Lower lobe of right lung (tissue), 2 donors: ENCODE data around the gene UNC13A. TPM values are rescaled to one million over a fixed set of nuclear protein-coding genes. Genes with fewer than 3 reads are reported as not detected.

Experiments
- ATAC-seq, 2 donors: fragments of 200-7000 bp; cut with Tn5 transposase; one replicate each; pipeline ENCODE4 v1.9.1; 2020 to 2022; ENCODE audit warnings: mild to moderate bottlenecking in 2 of 2, moderate library complexity in 2 of 2
- DNase-seq: peaks from one replicate; pipeline ENCODE4 v3.0.0-alpha.2; 2020
- H3K27ac ChIP-seq: fragments of 200-600 bp; one replicate; pipeline ENCODE4 v1.8.0; 2022
- H3K27me3 ChIP-seq: fragments of 200-600 bp; one replicate; pipeline ENCODE4 v1.8.0; 2022; ENCODE audit warnings: low read depth
- H3K36me3 ChIP-seq: fragments of 200-600 bp; one replicate; pipeline ENCODE4 v1.8.0; 2022; ENCODE audit warnings: mild to moderate bottlenecking
- H3K4me1 ChIP-seq: fragments of 200-600 bp; one replicate; pipeline ENCODE4 v1.8.0; 2022
- H3K4me3 ChIP-seq: fragments of 200-600 bp; one replicate; pipeline ENCODE4 v1.8.0; 2022; ENCODE audit warnings: mild to moderate bottlenecking
- H3K9me3 ChIP-seq: fragments of 200-600 bp; one replicate; pipeline ENCODE4 v1.8.0; 2022
- CTCF ChIP-seq: fragments of 200-600 bp; IDR thresholded peaks from one replicate; pipeline ENCODE4 v1.8.0; 2022; ENCODE audit warnings: antibody characterized with exemption, mild to moderate bottlenecking
- intact Hi-C: fragments of 100-400 bp; cut with DNase I; formaldehyde crosslinking; loops from one replicate; pipeline ENCODE4 v1.11.0; 2022
- total RNA-seq: library from RNA; stranded (reverse); fragmentation: NEBNext Ultra II Directional; extraction: Animal tissue kit (Norgen Biotek cat#: 25700); gene quantifications from one replicate; pipeline ENCODE4 v1.2.1, GENCODE V29; 2021
- donor health status: DM: no; HTN: yes; CAD: no; lungs with severe emphysema.

The UNC13A gene
- total RNA-seq, 1 donor from 2014 or later, result 0.21 TPM

- Histone ChIP-seq H3K4me3 (no peak overlapping the region), H3K27ac (no peak overlapping the region), H3K4me1 (no peaks in the 10 kb centered on the region), H3K36me3 (no peaks in the 10 kb centered on the region), H3K27me3 (no peaks in the 10 kb centered on the region), H3K9me3 (no peaks in the 10 kb centered on the region)
- ATAC-seq, result peak in 1 of 2 donors; percentile 12
- TF ChIP-seq CTCF, result no peak
- intact Hi-C loops, result no loop called here
- no peak for DNase-seq
These were observed 32.2 kb downstream of the UNC13A start for GRCh38 chr19:17655751-17656472.

- H3K4me3 ChIP-seq, result no peak overlapping the region
- DNase-seq (no peak), ATAC-seq (peak; percentile 11 to 36)
- no peak for TF ChIP-seq CTCF
- H3K9me3 ChIP-seq, result no peaks in the 10 kb centered on the region
- H3K27me3 ChIP-seq, result no peaks in the 10 kb centered on the region
- intact Hi-C loops, result no loop called here
- no peaks in the 10 kb centered on the region for H3K36me3 ChIP-seq
- H3K4me1 ChIP-seq, result no peaks in the 10 kb centered on the region
- no peak overlapping the region for H3K27ac ChIP-seq
These were observed 33.2 kb downstream of the UNC13A start for GRCh38 chr19:17654993-17655392.

GRCh38 chr19:17652627-17653026, 35.5 kb downstream of the UNC13A start:
- no peak for DNase-seq
- no peaks in the 10 kb centered on the region for H3K9me3 ChIP-seq
- no peak for ATAC-seq
- no peak overlapping the region for H3K4me3 ChIP-seq
- intact Hi-C loops, result no loop called here
- H3K36me3 ChIP-seq, result no peaks in the 10 kb centered on the region
- H3K4me1 ChIP-seq, result no peaks in the 10 kb centered on the region
- TF ChIP-seq CTCF, result no peak
- H3K27me3 ChIP-seq, result no peaks in the 10 kb centered on the region
- H3K27ac ChIP-seq, result no peak overlapping the region

GRCh38 chr19:17648786-17649185, 39.4 kb downstream of the UNC13A start:
- Histone ChIP-seq H3K4me3 (no peak overlapping the region), H3K27me3 (peaks cover 6% of the 10 kb centered on the region), H3K4me1 (no peaks in the 10 kb centered on the region), H3K9me3 (no peaks in the 10 kb centered on the region), H3K27ac (no peak overlapping the region), H3K36me3 (no peaks in the 10 kb centered on the region)
- ATAC-seq (no peak), DNase-seq (peak; percentile 22)
- no peak for TF ChIP-seq CTCF
- intact Hi-C loops, result no loop called here

- DNase-seq (peak; percentile 30), ATAC-seq (no peak)
- H3K4me3 ChIP-seq, result no peak overlapping the region
- no peak overlapping the region for H3K27ac ChIP-seq
- no peak for TF ChIP-seq CTCF
- H3K9me3 ChIP-seq, result no peaks in the 10 kb centered on the region
- H3K36me3 ChIP-seq, result no peaks in the 10 kb centered on the region
- intact Hi-C loops, result no loop called here
- no peaks in the 10 kb centered on the region for H3K4me1 ChIP-seq
- peaks cover 6% of the 10 kb centered on the region for H3K27me3 ChIP-seq
These were observed 40.0 kb downstream of the UNC13A start for GRCh38 chr19:17648097-17648660.
